SK-N-SH treated with all-trans-retinoic acid at 6 μM for 48 hours (cell line): ENCODE data around the gene JPH3.

Experiments used
- ATAC-seq: fragments of 200-7000 bp; cut with Tn5 transposase; 3 replicates; pipeline ENCODE4 v1.9.1; 2020; ENCODE audit warnings: mild to moderate bottlenecking, moderate library complexity
- BACH2 ChIP-seq: fragments of 250-450 bp; sonication (Bioruptor Pico); IDR thresholded peaks from 2 replicates; pipeline ENCODE4 v1.9.0; 2021; ENCODE audit warnings: mild to moderate bottlenecking, borderline replicate concordance
- CREB5 ChIP-seq: fragments of 250-450 bp; sonication (Bioruptor Pico); IDR thresholded peaks from 2 replicates; pipeline ENCODE4 v1.5.1; 2020; ENCODE audit warnings: low read depth, mild to moderate bottlenecking, moderate library complexity
- CSDC2 ChIP-seq: fragments of 250-450 bp; sonication (Bioruptor Pico); IDR thresholded peaks from 2 replicates; pipeline ENCODE4 v1.5.0; 2020; ENCODE audit warnings: mild to moderate bottlenecking, moderate library complexity
- ESRRG ChIP-seq: fragments of 250-450 bp; sonication (Bioruptor Pico); IDR thresholded peaks from 2 replicates; pipeline ENCODE4 v1.6.1; 2021; ENCODE audit warnings: mild to moderate bottlenecking
- ISL1 ChIP-seq: fragments of 250-450 bp; sonication (Bioruptor Pico); IDR thresholded peaks from 2 replicates; pipeline ENCODE4 v2.1.2; 2022; ENCODE audit warnings: mild to moderate bottlenecking, moderate library complexity
- OSR1 ChIP-seq: fragments of 250-450 bp; sonication (Bioruptor Pico); IDR thresholded peaks from 2 replicates; pipeline ENCODE4 v1.8.0; 2022; ENCODE audit warnings: moderate library complexity, mild to moderate bottlenecking, inconsistent platforms
- PATZ1 ChIP-seq: fragments of 250-450 bp; sonication (Bioruptor Pico); IDR thresholded peaks from 2 replicates; pipeline ENCODE4 v1.8.0; 2020; ENCODE audit warnings: mild to moderate bottlenecking, moderate library complexity, borderline replicate concordance
- POU6F1 ChIP-seq: fragments of 250-450 bp; sonication (Bioruptor Pico); IDR thresholded peaks from 2 replicates; pipeline ENCODE4 v1.8.0; 2021; ENCODE audit warnings: low read depth, mild to moderate bottlenecking, moderate library complexity, borderline replicate concordance
- PPARA ChIP-seq: fragments of 250-450 bp; sonication (Bioruptor Pico); IDR thresholded peaks from 2 replicates; pipeline ENCODE4 v1.5.0; 2020; ENCODE audit warnings: mild to moderate bottlenecking, borderline replicate concordance
- RARB ChIP-seq: fragments of 250-450 bp; sonication (Bioruptor Pico); IDR thresholded peaks from 2 replicates; pipeline ENCODE4 v1.8.0; 2021; ENCODE audit warnings: mild to moderate bottlenecking, moderate library complexity
- SNAI2 ChIP-seq: fragments of 250-450 bp; sonication (Bioruptor Pico); IDR thresholded peaks from 2 replicates; pipeline ENCODE4 v1.5.0; 2020; ENCODE audit warnings: mild to moderate bottlenecking, moderate library complexity
- TCF4 ChIP-seq: fragments of 250-450 bp; sonication (Bioruptor Pico); IDR thresholded peaks from 2 replicates; pipeline ENCODE4 v1.8.0; 2021; ENCODE audit warnings: mild to moderate bottlenecking, moderate library complexity, borderline replicate concordance
- TOX ChIP-seq: fragments of 250-450 bp; sonication (Bioruptor Pico); IDR thresholded peaks from 2 replicates; pipeline ENCODE4 v1.8.0; 2021; ENCODE audit warnings: mild to moderate bottlenecking, moderate library complexity, borderline replicate concordance
- TSHZ2 ChIP-seq: fragments of 250-450 bp; sonication (Bioruptor Pico); IDR thresholded peaks from 2 replicates; pipeline ENCODE4 v1.5.0; 2020; ENCODE audit warnings: mild to moderate bottlenecking, moderate library complexity
- ZC3H10 ChIP-seq: fragments of 250-450 bp; sonication (Bioruptor Pico); IDR thresholded peaks from 2 replicates; pipeline ENCODE4 v1.5.1; 2021; ENCODE audit warnings: mild to moderate bottlenecking, moderate library complexity
- ZFP3 ChIP-seq: fragments of 250-450 bp; sonication (Bioruptor Pico); IDR thresholded peaks from 2 replicates; pipeline ENCODE4 v1.5.0; 2020; ENCODE audit warnings: mild to moderate bottlenecking, moderate library complexity
- ZNF565 ChIP-seq: fragments of 450-650 bp; formaldehyde crosslinking; conservative IDR thresholded peaks from 2 replicates; pipeline ENCODE4 v1.5.0; 2020; ENCODE audit warnings: low read depth, mild to moderate bottlenecking, moderate library complexity
- ZNF70 ChIP-seq: fragments of 450-650 bp; formaldehyde crosslinking; IDR thresholded peaks from 2 replicates; pipeline ENCODE4 v1.5.0; 2020; ENCODE audit warnings: mild to moderate bottlenecking, moderate library complexity
- ZNF8 ChIP-seq: fragments of 450-650 bp; formaldehyde crosslinking; IDR thresholded peaks from 2 replicates; pipeline ENCODE4 v1.5.0; 2020; ENCODE audit warnings: mild to moderate bottlenecking, moderate library complexity

The JPH3 gene

GRCh38 chr16:87555647-87556046 lies 46.7 kb upstream of the JPH3 start:
- no peak for TF ChIP-seq ZC3H10 (CRISPR knock-in tag)
- no peak for TF ChIP-seq ISL1 (CRISPR knock-in tag)
- no peak for TF ChIP-seq ESRRG (CRISPR knock-in tag)
- no peak for TF ChIP-seq CSDC2 (CRISPR knock-in tag)
- no peak for TF ChIP-seq TOX
- no peak for TF ChIP-seq TSHZ2 (CRISPR knock-in tag)
- TF ChIP-seq SNAI2, result no peak
- TF ChIP-seq BACH2 (CRISPR knock-in tag), result no peak
- TF ChIP-seq ZNF8 (CRISPR knock-in tag), result no peak
- no peak for TF ChIP-seq RARB (CRISPR knock-in tag)
- TF ChIP-seq, all 23 proteins: peak for 0
- no peak for ATAC-seq

GRCh38 chr16:87556941-87557459 lies 45.3 kb upstream of the JPH3 start:
- TF ChIP-seq TCF4 (CRISPR knock-in tag) (peak; percentile 59; the same call in 1 of the 2 replicates), TSHZ2 (CRISPR knock-in tag) (no peak)
- TF ChIP-seq, all 23 proteins: peak for 1
- peak; percentile 42; the same call in 2 of the 3 replicates for ATAC-seq

GRCh38 chr16:87558682-87559081 lies 43.6 kb upstream of the JPH3 start:
- ATAC-seq, result no peak
- TF ChIP-seq TOX, result no peak
- no peak for TF ChIP-seq CREB5 (CRISPR knock-in tag)
- TF ChIP-seq TCF4 (CRISPR knock-in tag), result no peak

GRCh38 chr16:87559945-87560344 lies 42.4 kb upstream of the JPH3 start:
- TF ChIP-seq RARB (CRISPR knock-in tag) (no peak), ZNF70 (CRISPR knock-in tag) (no peak), PATZ1 (CRISPR knock-in tag) (no peak), OSR1 (no peak), BACH2 (CRISPR knock-in tag) (no peak), POU6F1 (CRISPR knock-in tag) (no peak), PPARA (CRISPR knock-in tag) (no peak), TCF4 (CRISPR knock-in tag) (no peak), CREB5 (CRISPR knock-in tag) (no peak), ZFP3 (CRISPR knock-in tag) (no peak), TOX (no peak), ZNF565 (no peak)

More at GRCh38 chr16:87559945-87560344, 42.4 kb upstream of the JPH3 start:
- ATAC-seq, result no peak
